ENCODE results near the gene NCAPH2.

The NCAPH2 gene

GRCh38 chr22:50507991-50508884 lies at the start of gene NCAPH2:
Gene NCAPH2, plus strand, starts transcription at chr22:50508224. Its CDS starts 114 bp downstream, at chr22:50508338.
- peaks cover 26% of the 10 kb centered on the region for H3K4me1 ChIP-seq (ENCODE audit: control insufficient read depth, insufficient read depth, low read length)

GRCh38 chr22:50459016-50459415 lies 49.0 kb upstream of the NCAPH2 start:
- no peaks in the 10 kb centered on the region for H3K27me3 ChIP-seq (ENCODE audit: control insufficient read depth in 1 of 2, insufficient read depth in 2 of 2, low read length in 2 of 2)
- H3K36me3 ChIP-seq (ENCODE audit: control insufficient read depth in 2 of 2, insufficient read depth in 2 of 2, low read length in 2 of 2): peaks cover 51 to 60% of the 10 kb centered on the region in 2 donors
- H3K27ac ChIP-seq (ENCODE audit: low read length): no peak overlapping the region
- H3K9ac ChIP-seq (ENCODE audit: low read length in 2 of 2): no peak overlapping the region
- H3K4me3 ChIP-seq (ENCODE audit: low read length in 2 of 2): no peak overlapping the region
- H3K4me1 ChIP-seq (ENCODE audit: control insufficient read depth, insufficient read depth, low read length): no peaks in the 10 kb centered on the region
- H3K9me3 ChIP-seq (ENCODE audit: control insufficient read depth in 2 of 2, low read length in 2 of 2): no peaks in the 10 kb centered on the region

More at GRCh38 chr22:50507991-50508884, at the start of gene NCAPH2:
- Histone ChIP-seq H3K27ac (ENCODE audit: low read length) (peak within 1 kb of the TSS; percentile 85), H3K27me3 (ENCODE audit: control insufficient read depth in 1 of 2, insufficient read depth in 2 of 2, low read length in 2 of 2) (no peaks in the 10 kb centered on the region), H3K36me3 (ENCODE audit: control insufficient read depth in 2 of 2, insufficient read depth in 2 of 2, low read length in 2 of 2) (peaks cover 11 to 16% of the 10 kb centered on the region in 2 donors), H3K9ac (ENCODE audit: low read length in 2 of 2) (peak within 1 kb of the TSS; percentile 89 to 94), H3K9me3 (ENCODE audit: control insufficient read depth in 2 of 2, low read length in 2 of 2) (no peaks in the 10 kb centered on the region), H3K4me3 (ENCODE audit: low read length in 2 of 2) (peak within 1 kb of the TSS; percentile 93 to 98)

GRCh38 chr22:50459496-50460140 lies 48.4 kb upstream of the NCAPH2 start:
- no peaks in the 10 kb centered on the region for H3K4me1 ChIP-seq (ENCODE audit: control insufficient read depth, insufficient read depth, low read length)
- peaks cover 53 to 63% of the 10 kb centered on the region in 2 donors for H3K36me3 ChIP-seq (ENCODE audit: control insufficient read depth in 2 of 2, insufficient read depth in 2 of 2, low read length in 2 of 2)
- no peak overlapping the region for H3K27ac ChIP-seq (ENCODE audit: low read length)
- H3K27me3 ChIP-seq (ENCODE audit: control insufficient read depth in 1 of 2, insufficient read depth in 2 of 2, low read length in 2 of 2): no peaks in the 10 kb centered on the region
- H3K9me3 ChIP-seq (ENCODE audit: control insufficient read depth in 2 of 2, low read length in 2 of 2): no peaks in the 10 kb centered on the region
- no peak overlapping the region for H3K4me3 ChIP-seq (ENCODE audit: low read length in 2 of 2)
- H3K9ac ChIP-seq (ENCODE audit: low read length in 2 of 2): no peak overlapping the region

GRCh38 chr22:50460938-50461337 lies 47.1 kb upstream of the NCAPH2 start:
- Histone ChIP-seq H3K9me3 (ENCODE audit: control insufficient read depth in 2 of 2, low read length in 2 of 2) (no peaks in the 10 kb centered on the region), H3K36me3 (ENCODE audit: control insufficient read depth in 2 of 2, insufficient read depth in 2 of 2, low read length in 2 of 2) (peaks cover 59 to 64% of the 10 kb centered on the region in 2 donors), H3K4me3 (ENCODE audit: low read length in 2 of 2) (no peak overlapping the region)

GRCh38 chr22:50461536-50461935 lies 46.5 kb upstream of the NCAPH2 start:
- Histone ChIP-seq H3K9ac (ENCODE audit: low read length in 2 of 2) (no peak overlapping the region), H3K27ac (ENCODE audit: low read length) (no peak overlapping the region), H3K4me1 (ENCODE audit: control insufficient read depth, insufficient read depth, low read length) (no peaks in the 10 kb centered on the region), H3K4me3 (ENCODE audit: low read length in 2 of 2) (no peak overlapping the region), H3K27me3 (ENCODE audit: control insufficient read depth in 1 of 2, insufficient read depth in 2 of 2, low read length in 2 of 2) (no peaks in the 10 kb centered on the region), H3K36me3 (ENCODE audit: control insufficient read depth in 2 of 2, insufficient read depth in 2 of 2, low read length in 2 of 2) (peaks cover 61 to 66% of the 10 kb centered on the region in 2 donors), H3K9me3 (ENCODE audit: control insufficient read depth in 2 of 2, low read length in 2 of 2) (no peaks in the 10 kb centered on the region)

More at GRCh38 chr22:50460938-50461337, 47.1 kb upstream of the NCAPH2 start:
- no peaks in the 10 kb centered on the region for H3K4me1 ChIP-seq (ENCODE audit: control insufficient read depth, insufficient read depth, low read length)
- no peaks in the 10 kb centered on the region for H3K27me3 ChIP-seq (ENCODE audit: control insufficient read depth in 1 of 2, insufficient read depth in 2 of 2, low read length in 2 of 2)
- H3K9ac ChIP-seq (ENCODE audit: low read length in 2 of 2): no peak overlapping the region
- H3K27ac ChIP-seq (ENCODE audit: low read length): no peak overlapping the region

GRCh38 chr22:50461979-50462540 lies 46.0 kb upstream of the NCAPH2 start:
- H3K27me3 ChIP-seq (ENCODE audit: control insufficient read depth in 1 of 2, insufficient read depth in 2 of 2, low read length in 2 of 2): no peaks in the 10 kb centered on the region
- peaks cover 66 to 69% of the 10 kb centered on the region in 2 donors for H3K36me3 ChIP-seq (ENCODE audit: control insufficient read depth in 2 of 2, insufficient read depth in 2 of 2, low read length in 2 of 2)
- H3K4me1 ChIP-seq (ENCODE audit: control insufficient read depth, insufficient read depth, low read length): no peaks in the 10 kb centered on the region
- no peaks in the 10 kb centered on the region for H3K9me3 ChIP-seq (ENCODE audit: control insufficient read depth in 2 of 2, low read length in 2 of 2)
- H3K27ac ChIP-seq (ENCODE audit: low read length): no peak overlapping the region
- H3K9ac ChIP-seq (ENCODE audit: low read length in 2 of 2): no peak overlapping the region
- H3K4me3 ChIP-seq (ENCODE audit: low read length in 2 of 2): no peak overlapping the region

- Histone ChIP-seq H3K4me1 (ENCODE audit: control insufficient read depth, insufficient read depth, low read length) (no peaks in the 10 kb centered on the region), H3K27me3 (ENCODE audit: control insufficient read depth in 1 of 2, insufficient read depth in 2 of 2, low read length in 2 of 2) (no peaks in the 10 kb centered on the region), H3K36me3 (ENCODE audit: control insufficient read depth in 2 of 2, insufficient read depth in 2 of 2, low read length in 2 of 2) (peaks cover 67 to 69% of the 10 kb centered on the region in 2 donors), H3K9me3 (ENCODE audit: control insufficient read depth in 2 of 2, low read length in 2 of 2) (no peaks in the 10 kb centered on the region), H3K4me3 (ENCODE audit: low read length in 2 of 2) (no peak overlapping the region), H3K9ac (ENCODE audit: low read length in 2 of 2) (no peak overlapping the region), H3K27ac (ENCODE audit: low read length) (no peak overlapping the region)
Measured at GRCh38 chr22:50463188-50463900, 44.7 kb upstream of the NCAPH2 start.

- Histone ChIP-seq H3K4me3 (ENCODE audit: low read length in 2 of 2) (no peak overlapping the region), H3K27ac (ENCODE audit: low read length) (no peak overlapping the region), H3K9ac (ENCODE audit: low read length in 2 of 2) (no peak overlapping the region), H3K4me1 (ENCODE audit: control insufficient read depth, insufficient read depth, low read length) (peaks cover 5% of the 10 kb centered on the region), H3K36me3 (ENCODE audit: control insufficient read depth in 2 of 2, insufficient read depth in 2 of 2, low read length in 2 of 2) (peaks cover 61 to 64% of the 10 kb centered on the region in 2 donors), H3K9me3 (ENCODE audit: control insufficient read depth in 2 of 2, low read length in 2 of 2) (no peaks in the 10 kb centered on the region), H3K27me3 (ENCODE audit: control insufficient read depth in 1 of 2, insufficient read depth in 2 of 2, low read length in 2 of 2) (no peaks in the 10 kb centered on the region)
Measured at GRCh38 chr22:50464451-50464850, 43.6 kb upstream of the NCAPH2 start.

GRCh38 chr22:50465066-50465930 lies 42.7 kb upstream of the NCAPH2 start:
- no peak overlapping the region for H3K27ac ChIP-seq (ENCODE audit: low read length)
- no peak overlapping the region for H3K9ac ChIP-seq (ENCODE audit: low read length in 2 of 2)
- no peaks in the 10 kb centered on the region for H3K9me3 ChIP-seq (ENCODE audit: control insufficient read depth in 2 of 2, low read length in 2 of 2)
- peaks cover 10% of the 10 kb centered on the region for H3K4me1 ChIP-seq (ENCODE audit: control insufficient read depth, insufficient read depth, low read length)
- peaks cover 57 to 60% of the 10 kb centered on the region in 2 donors for H3K36me3 ChIP-seq (ENCODE audit: control insufficient read depth in 2 of 2, insufficient read depth in 2 of 2, low read length in 2 of 2)
- H3K4me3 ChIP-seq (ENCODE audit: low read length in 2 of 2): no peak overlapping the region
- H3K27me3 ChIP-seq (ENCODE audit: control insufficient read depth in 1 of 2, insufficient read depth in 2 of 2, low read length in 2 of 2): no peaks in the 10 kb centered on the region
